Heart left ventricle (tissue), 16 donors: ENCODE results near the gene POLD4. TPM values are rescaled to one million over a fixed set of nuclear protein-coding genes. Genes with fewer than 3 reads are reported as not detected.

ENCODE experiments used
- ATAC-seq, 4 donors: fragments of 200-7000 bp; cut with Tn5 transposase; one replicate each; pipeline ENCODE4 v1.9.1; 2020 to 2022; ENCODE audit warnings: moderate library complexity in 4 of 4, mild to moderate bottlenecking in 3 of 4, moderate number of reproducible peaks in 1 of 4
- DNase-seq, 5 donors: peaks; one replicate each; pipeline ENCODE4 v3.0.0-alpha.2; 2020
- H3K27ac ChIP-seq, 12 donors: fragments of 200-600 bp; sonication (generic) in 4 of 12; one replicate each; pipeline versions ENCODE4 v1.5.0 to v1.8.0; 2016 to 2022; ENCODE audit warnings: mild to moderate bottlenecking in 2 of 12
- H3K27me3 ChIP-seq, 9 donors: fragments of 200-600 bp; sonication (generic) in 2 of 9; one replicate each; pipeline versions ENCODE4 v1.5.1 to v1.8.0; 2016 to 2022; ENCODE audit warnings: mild to moderate bottlenecking in 3 of 9
- H3K36me3 ChIP-seq, 9 donors: fragments of 200-600 bp; sonication (generic) in 2 of 9; one replicate each; pipeline versions ENCODE4 v1.5.0 to v1.8.0; 2018 to 2022; ENCODE audit warnings: mild to moderate bottlenecking in 2 of 9
- H3K4me1 ChIP-seq, 12 donors: fragments of 200-600 bp; sonication (generic) in 4 of 12; one replicate each; pipeline versions ENCODE4 v1.5.0 to v1.8.0; 2016 to 2022; ENCODE audit warnings: mild to moderate bottlenecking in 3 of 12
- H3K4me3 ChIP-seq, 12 donors: fragments of 200-600 bp; sonication (generic) in 4 of 12; one replicate each; pipeline versions ENCODE4 v1.5.0 to v1.8.0; 2017 to 2022; ENCODE audit warnings: mild to moderate bottlenecking in 9 of 12, moderate library complexity in 4 of 12
- H3K9me3 ChIP-seq, 12 donors: fragments of 200-600 bp; sonication (generic) in 4 of 12; one replicate each; pipeline versions ENCODE4 v1.5.0 to v1.8.0; 2016 to 2022; ENCODE audit warnings: mild to moderate bottlenecking in 1 of 12
- CTCF ChIP-seq, 12 donors: fragments of 200-600 bp; sonication (generic) in 4 of 12; IDR thresholded peaks; one replicate each; pipeline versions ENCODE4 v1.5.0 to v1.8.0; 2018 to 2022; ENCODE audit warnings: antibody characterized with exemption in 12 of 12, mild to moderate bottlenecking in 5 of 12
- POLR2A ChIP-seq, 2 donors: fragments of 450-650 bp; IDR thresholded peaks; one replicate each; pipeline ENCODE4 v1.6.1; 2017; ENCODE audit warnings: antibody characterized with exemption in 2 of 2, mild to moderate bottlenecking in 2 of 2, moderate library complexity in 2 of 2
- WGBS, 4 donors: extraction: QIAGEN DNeasy Blood & Tissue Kit in 2 of 4; methylation state at CpG; one replicate each; pipeline versions ENCODE4 v1.1.5 to v1.1.7; 2013 to 2018; 5-methylcytosine and 5-hydroxymethylcytosine counted together
- intact Hi-C, 10 donors: fragments of 100-400 bp; cut with DNase I; formaldehyde crosslinking; loops; one replicate each; pipeline versions ENCODE4 v1.11.1 to v1.14.2; 2022
- polyA plus RNA-seq, 2 donors: library from polyadenylated mRNA; stranded (reverse); fragments of 200-250 nt; gene quantifications; one replicate each; pipeline ENCODE4 v1.2.3, GENCODE V29; 2013
- total RNA-seq, 9 donors: library from RNA; depleted of rRNA in 2 of 9; stranded (reverse); fragments of >200 nt in 2 of 9; fragmentation: NEBNext Ultra II Directional in 3 of 9; extraction: Animal tissue kit (Norgen Biotek cat#: 25700) in 3 of 9; gene quantifications; one replicate each; pipeline versions ENCODE4 v1.1.0 to v1.2.4, GENCODE V29; 2016 to 2023
- donor health status: ischemic (EF 13 %, LVEDD 7.1; RV severe dilation, severe dysfunction).
- donor health status: healthy with polysubstance abuse.
- donor health status: DM: no; HTN: yes; CAD: no.
- donor health status: DM: no; HTN: no; CAD: no.
- donor health status: ischemic (EF 25% LVEDD 6.9; RV normal size, moderate dysfunction).
- donor health status: ischemic (EF 25% LVEDD 5.7; RV mildly dilated, moderate dysfunction).
- donor health status: healthy.
- donor health status: DM: yes; HTN: yes; CAD: no.
- donor health status: ischemic (EF 35%, LVEDD 5.7; RV mildly dilated, moderate dysfunction).
- donor health status: nonischemic (EF 11% LVEDD 7.7; RV severe dilation, severe dysfunction).
- donor health status: DM: yes; HTN: yes; CAD: no.
- donor health status: PGD.
- donor health status: ischemic (EF 29% LVEDD 5.4; RV normal size, mild dysfunction).
- donor health status: nonischemic (EF 23%, LVEDD 6.1; RV moderate dilation, normal function).

POLD4 gene
- total and polyA plus RNA-seq, 11 donors = 36.0 to 164 (median 59.1) TPM

- Histone ChIP-seq H3K36me3 (peaks cover 0 to 53% (median 35%) of the 10 kb centered on the region in 9 donors), H3K27ac (peak overlapping the region in 11 of 12 donors; percentile 71 to 89 (median 80)), H3K4me3 (peak overlapping the region in 11 of 12 donors; percentile 67 to 98 (median 92)), H3K27me3 (no peaks in the 10 kb centered on the region), H3K4me1 (peaks cover 8 to 35% (median 24%) of the 10 kb centered on the region in 12 donors), H3K9me3 (no peaks in the 10 kb centered on the region)
- WGBS, 4 donors = 48 to 57% (median 52%) methylated on average over 15 of the region's 15 CpGs
- DNase-seq = peak; percentile 64 to 82 (median 71)
- ATAC-seq = peak; percentile 64 to 85 (median 69)
- no peak for TF ChIP-seq CTCF (IDR thresholded peaks at IDR 0.05)
- TF ChIP-seq POLR2A (IDR thresholded peaks at IDR 0.05) = no peak
- intact Hi-C loops = loop anchor here in 2 of 10 donors (2.0 to 5.0 kb wide), 2 partner anchors 13 to 35 kb away; partner anchors contain the start of genes ANKRD13D (in 1 of the 2) and GRK2 (in 1 of the 2)
Observed at GRCh38 chr11:67301951-67302516, 51.3 kb downstream of the POLD4 start.

GRCh38 chr11:67301313-67301921 is 51.9 kb downstream of the POLD4 start:
- peak overlapping the region in 2 of 12 donors; percentile 94 to 95 for H3K4me3 ChIP-seq
- ATAC-seq (no peak), DNase-seq (peak in 3 of 5 donors; percentile 19 to 61 (median 24))
- 93 to 94% (median 94%) methylated on average over 24 to 28 of the region's 28 CpGs for WGBS, 4 donors
- H3K27me3 ChIP-seq = no peaks in the 10 kb centered on the region
- peaks cover 0 to 57% (median 41%) of the 10 kb centered on the region in 9 donors for H3K36me3 ChIP-seq
- peak overlapping the region in 4 of 12 donors; percentile 71 to 87 (median 80) for H3K27ac ChIP-seq
- H3K4me1 ChIP-seq = peaks cover 8 to 35% (median 24%) of the 10 kb centered on the region in 12 donors
- H3K9me3 ChIP-seq = no peaks in the 10 kb centered on the region
- intact Hi-C loops = loop anchor here in 1 of 10 donors (5.0 kb wide), 1 partner anchor 34 kb away; the partner anchor contains the start of gene GRK2
- TF ChIP-seq CTCF (IDR thresholded peaks at IDR 0.05) = no peak
- no peak for TF ChIP-seq POLR2A (IDR thresholded peaks at IDR 0.05)

Other genes starting within 250 kb of the POLD4 start
- gene KDM2A, start 234.3 kb downstream of the POLD4 start, total RNA-seq = 10 to 100 TPM; 26.7 to 66.4 (median 38.6) TPM
- gene KDM2A, start 234.3 kb downstream of the POLD4 start, polyA plus RNA-seq = 10 to 100 TPM; 23.4 to 33.5 TPM
- 100 to 1,000 TPM in 1 of 9 donors, 10 to 100 TPM in 8; 40.1 to 107 (median 49.6) TPM for gene GRK2, start 87.1 kb downstream of the POLD4 start, total RNA-seq
- gene GRK2, start 87.1 kb downstream of the POLD4 start, polyA plus RNA-seq = 10 to 100 TPM; 55.6 to 63.8 TPM
- 10 to 100 TPM in 6 of 9 donors, 1 to 10 TPM in 3; 7.6 to 43.6 (median 12.8) TPM for gene ANKRD13D, start 64.2 kb downstream of the POLD4 start, total RNA-seq
- gene ANKRD13D, start 64.2 kb downstream of the POLD4 start, polyA plus RNA-seq = 10 to 100 TPM; 12.3 to 17.6 TPM
- 10 to 100 TPM; 10.8 to 23.9 (median 16.8) TPM for gene SSH3, start 50.0 kb downstream of the POLD4 start, total RNA-seq
- gene SSH3, start 50.0 kb downstream of the POLD4 start, polyA plus RNA-seq = 1 to 10 TPM; 8.1 to 9.4 TPM
- gene CLCF1, start 20.1 kb upstream of the POLD4 start, total RNA-seq = 1 to 10 TPM in 5 of 9 donors, under 1 TPM in 4; 0.25 to 6.1 (median 1.7) TPM
- 10 to 100 TPM in 1 of 2 donors, under 1 TPM in 1; 0.99 to 17.1 TPM for gene CLCF1, start 20.1 kb upstream of the POLD4 start, polyA plus RNA-seq
- 1 to 10 TPM; 3.5 to 9.1 (median 5.8) TPM for gene RAD9A, start 38.4 kb upstream of the POLD4 start, total RNA-seq
- gene RAD9A, start 38.4 kb upstream of the POLD4 start, polyA plus RNA-seq = 1 to 10 TPM; 7.6 to 8.0 TPM
- gene PPP1CA, start 48.3 kb upstream of the POLD4 start, total RNA-seq = 100 to 1,000 TPM in 7 of 9 donors, 10 to 100 TPM in 2; 90.3 to 151 (median 105) TPM
- 100 to 1,000 TPM in 1 of 2 donors, 10 to 100 TPM in 1; 94.4 to 207 TPM for gene PPP1CA, start 48.3 kb upstream of the POLD4 start, polyA plus RNA-seq
- gene TBC1D10C, start 50.5 kb upstream of the POLD4 start, total RNA-seq = 10 to 100 TPM in 1 of 9 donors, 1 to 10 TPM in 4, under 1 TPM in 4; 0.14 to 14.2 (median 1.6) TPM
- under 1 TPM; 0.61 to 0.88 TPM for gene TBC1D10C, start 50.5 kb upstream of the POLD4 start, polyA plus RNA-seq
- 10 to 100 TPM in 5 of 9 donors, 1 to 10 TPM in 4; 3.5 to 33.6 (median 11.8) TPM for gene CARNS1, start 62.1 kb upstream of the POLD4 start, total RNA-seq
- gene CARNS1, start 62.1 kb upstream of the POLD4 start, polyA plus RNA-seq = 1 to 10 TPM in 1 of 2 donors, under 1 TPM in 1; 0.89 to 6.2 TPM
- gene RPS6KB2, start 74.9 kb upstream of the POLD4 start, total RNA-seq = 10 to 100 TPM; 19.3 to 32.8 (median 25.2) TPM
- gene RPS6KB2, start 74.9 kb upstream of the POLD4 start, polyA plus RNA-seq = 10 to 100 TPM; 33.3 to 36.0 TPM
- 10 to 100 TPM in 1 of 9 donors, 1 to 10 TPM in 4, under 1 TPM in 4; 0.50 to 11.0 (median 1.3) TPM for gene PTPRCAP, start 84.1 kb upstream of the POLD4 start, total RNA-seq
- gene PTPRCAP, start 84.1 kb upstream of the POLD4 start, polyA plus RNA-seq = 1 to 10 TPM; 1.1 to 1.4 TPM
- 10 to 100 TPM; 14.6 to 53.3 (median 21.2) TPM for gene CORO1B, start 89.9 kb upstream of the POLD4 start, total RNA-seq
- 10 to 100 TPM; 17.1 to 37.0 TPM for gene CORO1B, start 89.9 kb upstream of the POLD4 start, polyA plus RNA-seq
- not detected for gene GPR152, start 99.2 kb upstream of the POLD4 start, total RNA-seq
- not detected for gene GPR152, start 99.2 kb upstream of the POLD4 start, polyA plus RNA-seq
- gene CABP4, start 101.8 kb upstream of the POLD4 start, total RNA-seq = 1 to 10 TPM in 3 of 9 donors, under 1 TPM in 5, not detected in 1; 0.25 to 4.2 (median 0.61) TPM
- under 1 TPM; 0.44 to 0.57 TPM for gene CABP4, start 101.8 kb upstream of the POLD4 start, polyA plus RNA-seq
- gene TMEM134, start 115.7 kb upstream of the POLD4 start, total RNA-seq = 100 to 1,000 TPM in 2 of 9 donors, 10 to 100 TPM in 7; 67.0 to 146 (median 77.2) TPM
- 10 to 100 TPM; 83.6 to 86.8 TPM for gene TMEM134, start 115.7 kb upstream of the POLD4 start, polyA plus RNA-seq
- gene AIP, start 129.5 kb upstream of the POLD4 start, total RNA-seq = 10 to 100 TPM; 41.7 to 69.2 (median 53.0) TPM
- gene AIP, start 129.5 kb upstream of the POLD4 start, polyA plus RNA-seq = 10 to 100 TPM; 73.1 to 96.4 TPM
- 10 to 100 TPM; 24.9 to 69.1 (median 34.3) TPM for gene PITPNM1, start 151.8 kb upstream of the POLD4 start, total RNA-seq
- gene PITPNM1, start 151.8 kb upstream of the POLD4 start, polyA plus RNA-seq = 10 to 100 TPM; 24.2 to 59.9 TPM
- 100 to 1,000 TPM in 2 of 9 donors, 10 to 100 TPM in 7; 37.0 to 123 (median 59.3) TPM for gene CDK2AP2, start 154.6 kb upstream of the POLD4 start, total RNA-seq
- gene CDK2AP2, start 154.6 kb upstream of the POLD4 start, polyA plus RNA-seq = 100 to 1,000 TPM in 1 of 2 donors, 10 to 100 TPM in 1; 82.7 to 461 TPM
- gene CABP2, start 169.9 kb upstream of the POLD4 start, total RNA-seq = not detected
- gene CABP2, start 169.9 kb upstream of the POLD4 start, polyA plus RNA-seq = not detected
- gene GSTP1, start 230.3 kb upstream of the POLD4 start, total RNA-seq = 100 to 1,000 TPM; 294 to 830 (median 341) TPM
- gene GSTP1, start 230.3 kb upstream of the POLD4 start, polyA plus RNA-seq = 100 to 1,000 TPM; 549 to 576 TPM